Osteocyte (in vitro differentiated cells): ENCODE measurements around the gene CDH23. TPM values are rescaled to one million over a fixed set of nuclear protein-coding genes. Genes with fewer than 3 reads are reported as not detected.

Experiments
- DNase-seq: peaks from one replicate; pipeline ENCODE4 v3.0.0; 2021; ENCODE audit warnings: mixed read lengths; ENCODE audit not compliant: unreplicated experiment; ENCODE audit errors: extremely low spot score
- H3K27ac Mint-ChIP-seq: one replicate; pipeline ENCODE4 v1.8.0; 2021; ENCODE audit warnings: mild to moderate bottlenecking, mixed read lengths; ENCODE audit not compliant: unreplicated experiment
- H3K27me3 Mint-ChIP-seq: one replicate; pipeline ENCODE4 v1.8.0; 2021; ENCODE audit warnings: mixed read lengths; ENCODE audit not compliant: unreplicated experiment
- H3K36me3 Mint-ChIP-seq: one replicate; pipeline ENCODE4 v1.8.0; 2021; ENCODE audit warnings: mixed read lengths; ENCODE audit not compliant: unreplicated experiment
- H3K4me1 Mint-ChIP-seq: one replicate; pipeline ENCODE4 v1.8.0; 2021; ENCODE audit warnings: mixed read lengths; ENCODE audit not compliant: unreplicated experiment
- H3K4me3 Mint-ChIP-seq: one replicate; pipeline ENCODE4 v1.8.0; 2021; ENCODE audit warnings: mild to moderate bottlenecking, moderate library complexity, mixed read lengths; ENCODE audit not compliant: unreplicated experiment
- H3K9me3 Mint-ChIP-seq: one replicate; pipeline ENCODE4 v1.8.0; 2021; ENCODE audit warnings: mixed read lengths; ENCODE audit not compliant: unreplicated experiment
- total RNA-seq: library from RNA; stranded (reverse); gene quantifications from 2 replicates; pipeline ENCODE4 v1.2.1, GENCODE V29; 2021
- TF ChIP-seq, protein P1 (sequence below): fragments of 200-600 bp; sonication (generic); IDR thresholded peaks from 2 replicates; pipeline ENCODE4 v1.5.0; 2021; ENCODE audit warnings: antibody characterized with exemption, mild to moderate bottlenecking, moderate library complexity

CDH23 gene
- total RNA-seq, 1 donor from 2014 or later, result not detected

- Mint-ChIP-seq H3K4me1 (peaks cover 31% of the 10 kb centered on the region), H3K27me3 (no peaks in the 10 kb centered on the region), H3K4me3 (no peak overlapping the region), H3K27ac (peak overlapping the region; percentile 77), H3K36me3 (no peaks in the 10 kb centered on the region), H3K9me3 (no peaks in the 10 kb centered on the region)
- TF ChIP-seq, protein P1, sequence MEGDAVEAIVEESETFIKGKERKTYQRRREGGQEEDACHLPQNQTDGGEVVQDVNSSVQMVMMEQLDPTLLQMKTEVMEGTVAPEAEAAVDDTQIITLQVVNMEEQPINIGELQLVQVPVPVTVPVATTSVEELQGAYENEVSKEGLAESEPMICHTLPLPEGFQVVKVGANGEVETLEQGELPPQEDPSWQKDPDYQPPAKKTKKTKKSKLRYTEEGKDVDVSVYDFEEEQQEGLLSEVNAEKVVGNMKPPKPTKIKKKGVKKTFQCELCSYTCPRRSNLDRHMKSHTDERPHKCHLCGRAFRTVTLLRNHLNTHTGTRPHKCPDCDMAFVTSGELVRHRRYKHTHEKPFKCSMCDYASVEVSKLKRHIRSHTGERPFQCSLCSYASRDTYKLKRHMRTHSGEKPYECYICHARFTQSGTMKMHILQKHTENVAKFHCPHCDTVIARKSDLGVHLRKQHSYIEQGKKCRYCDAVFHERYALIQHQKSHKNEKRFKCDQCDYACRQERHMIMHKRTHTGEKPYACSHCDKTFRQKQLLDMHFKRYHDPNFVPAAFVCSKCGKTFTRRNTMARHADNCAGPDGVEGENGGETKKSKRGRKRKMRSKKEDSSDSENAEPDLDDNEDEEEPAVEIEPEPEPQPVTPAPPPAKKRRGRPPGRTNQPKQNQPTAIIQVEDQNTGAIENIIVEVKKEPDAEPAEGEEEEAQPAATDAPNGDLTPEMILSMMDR, result no peak
- DNase-seq, result no peak
Observed at GRCh38 chr10:71765906-71766716, 369.4 kb downstream of the CDH23 start.

DNA sequence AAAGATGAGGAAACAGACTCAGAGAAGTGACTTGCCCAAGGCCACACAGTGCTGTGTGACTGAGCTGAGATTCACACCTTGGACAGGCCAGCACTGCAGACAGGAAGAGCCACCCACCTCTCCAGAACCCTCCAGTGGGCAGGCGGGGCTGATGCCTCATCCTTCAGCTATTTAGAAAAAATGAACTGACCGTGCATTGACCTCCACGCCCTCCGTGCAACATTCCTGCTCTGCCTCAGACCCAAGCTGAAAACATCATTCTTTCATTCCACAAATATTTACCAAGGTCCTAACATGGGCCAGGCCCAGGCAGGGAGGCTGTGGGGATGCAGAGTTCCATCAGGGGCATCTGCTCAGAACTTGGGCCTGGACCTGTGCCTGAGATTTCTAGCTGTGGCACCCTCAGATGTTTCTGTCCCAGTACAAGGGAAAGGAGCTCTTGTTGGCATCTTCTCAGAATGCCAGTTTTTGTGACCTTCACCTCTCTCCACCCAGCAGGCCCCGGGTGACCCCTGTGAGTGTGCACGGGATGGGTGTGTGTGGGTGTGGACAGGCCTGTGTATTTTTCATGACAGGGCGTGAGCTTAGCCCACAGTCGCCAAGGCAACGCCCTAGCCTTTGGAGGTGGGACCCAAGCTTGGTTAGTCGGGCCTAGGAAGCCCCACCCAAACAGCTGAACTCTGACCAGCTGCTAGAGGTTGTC is 370.1 kb downstream of the CDH23 start:
- H3K9me3 Mint-ChIP-seq, result no peaks in the 10 kb centered on the region
- DNase-seq, result no peak
- peaks cover 31% of the 10 kb centered on the region for H3K4me1 Mint-ChIP-seq
- H3K27ac Mint-ChIP-seq, result peak overlapping the region; percentile 77
- TF ChIP-seq, protein P1, result no peak
- no peaks in the 10 kb centered on the region for H3K27me3 Mint-ChIP-seq
- H3K4me3 Mint-ChIP-seq, result no peak overlapping the region
- no peaks in the 10 kb centered on the region for H3K36me3 Mint-ChIP-seq

DNA sequence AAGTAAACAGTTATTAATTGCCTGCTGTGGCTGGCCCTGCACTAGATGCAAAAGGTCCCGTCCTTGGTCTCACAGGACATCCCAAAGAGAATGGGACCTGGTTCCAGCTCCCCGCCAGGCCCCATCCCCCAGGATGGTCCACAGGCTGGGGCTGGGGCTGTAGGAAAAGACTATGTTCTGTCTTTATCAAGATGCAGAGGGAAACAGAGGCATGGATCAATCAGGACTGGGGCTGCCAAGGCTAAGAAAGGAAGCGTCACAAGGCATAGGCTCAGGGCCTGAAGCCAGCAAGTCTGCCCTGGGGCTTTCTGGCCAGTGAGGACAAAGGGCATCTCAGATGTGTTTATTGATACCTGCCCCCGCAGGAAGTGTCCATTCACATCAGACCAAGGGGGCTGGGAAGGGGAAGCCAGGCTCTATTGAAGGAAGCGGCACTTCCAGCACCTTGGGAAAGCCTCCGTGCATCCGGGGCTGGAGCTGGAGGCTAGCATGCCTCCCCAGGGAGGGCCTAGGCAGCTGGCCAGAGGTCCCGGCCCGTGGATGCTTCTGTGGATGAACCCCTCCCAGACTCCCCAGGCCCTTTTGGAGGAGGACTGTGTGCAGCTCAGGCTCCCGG is 370.8 kb downstream of the CDH23 start:
- Mint-ChIP-seq H3K27ac (peak overlapping the region; percentile 77), H3K4me3 (no peak overlapping the region), H3K36me3 (no peaks in the 10 kb centered on the region), H3K4me1 (peaks cover 37% of the 10 kb centered on the region), H3K9me3 (no peaks in the 10 kb centered on the region), H3K27me3 (no peaks in the 10 kb centered on the region)
- TF ChIP-seq, protein P1, result no peak
- no peak for DNase-seq

DNA sequence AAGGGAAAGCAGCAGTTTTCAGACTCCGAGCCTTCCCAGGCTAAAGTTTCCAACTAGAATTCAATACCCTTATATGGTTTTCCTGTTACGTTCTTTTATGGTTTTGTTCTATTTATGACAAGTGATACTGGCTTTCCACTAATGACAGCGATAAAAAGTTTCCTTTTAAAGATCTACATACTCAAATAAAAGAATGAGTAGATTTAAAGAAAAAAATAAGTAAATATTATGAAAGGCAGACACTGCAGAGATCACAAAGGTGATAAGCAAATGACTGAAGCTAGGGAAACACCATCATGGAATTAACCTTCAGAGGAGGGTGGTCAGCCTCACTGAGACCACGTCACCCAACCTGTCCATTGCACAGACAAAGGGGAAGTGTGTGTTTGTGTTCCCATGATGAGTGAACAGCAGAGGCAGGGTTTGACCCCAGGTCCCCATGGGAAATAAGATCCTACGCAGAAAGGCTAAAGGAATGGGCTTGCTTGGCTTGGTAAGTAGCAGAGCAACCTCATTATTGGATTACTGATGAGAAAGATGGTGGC is 372.6 kb downstream of the CDH23 start:
- no peak overlapping the region for H3K4me3 Mint-ChIP-seq
- TF ChIP-seq, protein P1, result no peak
- no peak overlapping the region for H3K27ac Mint-ChIP-seq
- H3K4me1 Mint-ChIP-seq, result peaks cover 48% of the 10 kb centered on the region
- no peaks in the 10 kb centered on the region for H3K27me3 Mint-ChIP-seq
- H3K36me3 Mint-ChIP-seq, result no peaks in the 10 kb centered on the region
- DNase-seq, result no peak
- no peaks in the 10 kb centered on the region for H3K9me3 Mint-ChIP-seq
